Stimulated activated CD4-positive, alpha-beta T cell treated with anti-CD3 and anti-CD28 coated beads, Interleukin-2, amount 100 ng/mL, for 24 hours (primary cell): Measurements from ENCODE around the gene CUEDC2.

ENCODE experiments used
- DNase-seq, 2 donors: peaks; one replicate each; pipeline ENCODE4 v3.0.0-alpha.2; 2020

CUEDC2 gene

DNA sequence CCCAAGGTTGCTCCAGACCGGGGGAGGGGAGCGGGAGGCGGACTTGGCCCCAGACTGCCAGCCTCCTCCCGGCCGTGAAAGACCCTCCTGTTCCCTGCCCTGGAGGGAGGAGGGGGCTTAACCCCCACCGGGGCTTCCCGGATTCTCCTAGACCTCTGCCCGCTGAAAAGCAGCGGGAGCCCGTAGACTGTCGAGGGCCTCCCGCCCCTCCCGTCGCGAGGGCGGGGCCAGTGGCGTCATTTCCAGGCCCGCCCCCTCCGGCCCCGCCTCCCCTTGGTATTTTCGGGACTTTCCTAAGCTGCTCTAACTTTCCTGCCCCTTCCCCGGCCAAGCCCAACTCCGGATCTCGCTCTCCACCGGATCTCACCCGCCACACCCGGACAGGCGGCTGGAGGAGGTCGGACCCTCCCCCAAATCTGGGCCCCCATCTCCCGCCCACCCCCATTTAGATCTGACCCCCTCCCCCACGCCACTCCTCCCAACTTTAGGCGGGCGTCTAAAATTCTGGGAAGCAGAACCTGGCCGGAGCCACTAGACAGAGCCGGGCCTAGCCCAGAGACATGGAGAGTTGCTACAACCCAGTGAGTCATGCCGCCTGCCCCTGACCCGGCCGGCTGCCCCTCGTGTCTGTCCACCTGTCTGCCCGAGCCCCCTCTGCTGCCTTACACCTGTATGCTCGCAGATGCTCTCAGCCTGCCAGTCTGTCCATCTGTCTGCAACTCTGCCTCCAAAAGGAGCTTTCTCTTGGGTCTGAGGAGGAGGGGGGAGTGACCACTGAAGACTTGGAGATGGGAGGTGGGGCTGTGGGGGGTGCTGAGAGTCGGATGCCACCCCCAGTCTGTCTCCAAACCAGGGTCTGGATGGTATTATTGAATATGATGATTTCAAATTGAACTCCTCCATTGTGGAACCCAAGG is 36.7 kb downstream of the CUEDC2 start, which contains the start of gene NFKB2:
Gene NFKB2, plus strand, starts transcription at position 306 of the 917 bp plus-strand sequence. Its CDS starts 255 bp downstream, at position 561.
- peak; percentile 92 to 94 for DNase-seq

DNA sequence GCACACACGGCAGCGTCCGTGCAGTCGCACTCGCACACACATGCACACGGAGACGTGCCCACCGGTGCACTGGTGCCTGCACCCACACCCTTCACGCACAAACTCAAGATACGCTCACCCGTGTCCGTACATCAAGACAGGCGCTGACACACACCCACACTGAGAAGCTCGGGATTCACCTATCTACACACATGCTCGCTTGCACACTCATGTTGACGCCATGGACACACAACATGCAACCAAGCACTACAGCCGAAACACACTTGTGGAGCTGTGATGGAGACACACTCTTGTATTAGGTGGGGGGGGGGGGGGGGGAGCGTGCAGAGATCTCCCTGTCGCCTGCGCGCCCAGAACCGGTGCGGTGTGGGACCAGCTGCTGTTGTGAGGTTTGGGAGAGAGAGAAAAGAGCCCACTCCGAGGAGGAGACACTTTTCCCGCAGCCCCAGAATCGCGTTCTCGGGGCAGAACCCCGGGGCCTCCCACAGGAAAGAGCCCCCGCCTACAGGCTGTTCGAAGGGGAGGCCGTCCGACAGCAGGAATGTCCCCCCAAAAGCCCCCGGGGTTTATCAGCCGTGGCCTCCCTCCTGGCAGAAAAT is 37.5 kb downstream of the CUEDC2 start:
- DNase-seq, result peak; percentile 61 to 69

- peak; percentile 98 to 99 for DNase-seq
These were observed 38.1 kb downstream of the CUEDC2 start for GRCh38 chr10:102394079-102394800.

DNA sequence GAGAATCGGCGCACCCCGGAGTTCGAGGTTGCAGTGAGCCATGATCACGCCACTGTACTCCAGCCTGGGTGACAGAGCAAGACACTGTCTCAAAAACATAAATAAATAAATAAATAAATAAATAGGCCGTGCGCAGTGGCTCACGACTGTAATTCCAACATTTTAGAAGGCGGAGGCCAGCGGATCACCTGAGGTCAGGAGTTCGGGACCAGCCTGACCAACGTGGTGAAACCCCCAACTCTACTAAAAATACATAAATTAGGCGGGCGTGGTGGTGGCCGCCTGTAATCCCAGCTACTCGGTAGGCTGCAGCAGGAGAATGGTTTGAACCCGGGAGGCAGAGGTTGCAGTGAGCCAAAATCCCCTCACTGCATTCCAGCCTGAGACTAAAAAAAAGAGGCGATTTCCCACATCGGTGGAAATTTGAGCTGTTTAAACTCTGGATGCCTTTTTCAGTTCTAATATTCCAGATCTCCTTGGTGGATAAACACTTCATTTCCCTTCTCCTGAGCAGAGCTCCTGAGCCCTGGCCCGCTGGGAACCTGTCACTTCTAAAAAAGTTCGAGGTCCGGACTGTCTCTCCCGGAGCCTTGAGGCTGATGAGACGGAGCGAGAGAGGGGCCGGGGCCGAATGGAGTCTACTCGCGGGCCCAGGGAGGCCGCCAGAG is 38.8 kb downstream of the CUEDC2 start:
- no peak for DNase-seq

- no peak for DNase-seq
These were observed 40.1 kb downstream of the CUEDC2 start for GRCh38 chr10:102392306-102392705.

DNA sequence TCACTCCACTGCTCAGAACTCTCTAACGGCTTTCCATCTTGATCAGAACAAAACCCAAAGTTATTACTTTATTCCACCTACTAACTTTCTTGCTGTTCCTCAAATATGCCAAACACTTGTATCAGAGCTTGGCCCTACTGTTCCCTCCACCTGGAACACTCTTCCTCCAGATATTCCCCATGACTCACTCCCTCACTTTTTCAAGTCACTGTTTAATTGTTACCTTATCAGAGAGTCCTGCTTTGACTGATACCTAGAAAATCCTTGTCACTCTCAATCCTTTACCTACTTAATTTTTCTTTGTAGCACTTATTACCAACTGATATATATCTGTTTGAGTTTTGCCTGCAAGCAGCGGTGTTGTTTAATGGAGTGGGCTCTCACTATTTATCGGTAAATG is 42.5 kb downstream of the CUEDC2 start:
- DNase-seq, result no peak

DNA sequence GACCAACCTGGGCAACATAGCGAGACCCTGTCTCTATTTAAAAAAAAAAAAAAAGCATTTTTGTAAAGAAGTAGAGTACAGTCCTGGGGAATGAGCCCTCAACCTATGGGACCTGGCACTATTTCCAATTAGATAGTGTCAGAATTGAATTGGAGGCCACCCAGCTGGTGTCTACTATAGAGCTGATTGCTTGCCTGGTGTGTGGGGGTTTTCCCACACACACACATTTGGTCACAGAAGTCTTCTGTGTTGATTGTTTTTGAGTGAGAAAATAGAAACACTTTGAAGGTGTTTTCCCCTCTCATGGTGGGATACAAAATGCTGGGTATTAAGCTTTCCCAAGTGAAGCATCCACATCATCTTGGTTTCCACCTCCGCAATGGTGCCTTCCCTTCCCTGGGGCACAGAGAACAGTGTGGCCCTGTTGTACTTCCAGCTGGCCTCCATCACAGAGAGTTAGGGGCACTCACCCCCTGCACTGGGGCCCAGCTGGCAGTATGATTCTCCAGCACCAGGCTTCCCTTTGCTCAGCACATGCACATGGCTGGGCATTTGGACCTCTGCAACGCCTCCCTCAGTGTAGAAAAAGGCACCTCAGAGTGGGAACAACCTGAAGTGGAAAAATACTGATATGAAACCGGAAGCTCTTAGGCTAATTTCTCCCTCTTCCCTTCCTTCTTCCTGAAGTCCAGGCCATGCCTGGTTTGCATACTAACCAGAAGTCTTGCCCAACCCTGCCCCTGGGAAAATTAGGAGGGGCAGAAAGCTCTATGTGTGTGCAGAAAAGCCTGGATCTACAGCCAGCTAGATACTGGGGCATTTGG is 47.6 kb downstream of the CUEDC2 start:
- DNase-seq, result no peak

DNA sequence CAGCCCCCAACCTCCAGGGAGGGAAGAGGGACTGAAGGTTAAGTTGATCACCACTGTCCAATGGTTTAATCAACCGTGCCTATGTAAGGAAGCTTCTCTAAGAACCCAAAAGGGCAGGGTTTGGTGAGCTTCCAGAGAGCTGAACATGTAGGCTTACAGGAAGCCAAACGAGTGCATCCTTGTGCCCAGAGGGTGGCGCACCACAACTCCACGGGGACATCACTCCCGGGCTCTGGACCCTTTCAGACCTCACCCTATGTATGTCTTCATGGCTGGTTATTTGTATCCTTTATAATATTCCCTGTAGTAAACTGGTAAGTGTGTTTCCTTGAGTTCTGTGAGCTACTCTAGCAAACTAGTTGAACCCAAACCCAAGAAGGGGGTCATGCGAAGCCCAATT is 48.3 kb downstream of the CUEDC2 start:
- DNase-seq, result peak in 1 of 2 donors; percentile 11

GRCh38 chr10:102382871-102383270 is 49.5 kb downstream of the CUEDC2 start:
- DNase-seq, result no peak

DNA sequence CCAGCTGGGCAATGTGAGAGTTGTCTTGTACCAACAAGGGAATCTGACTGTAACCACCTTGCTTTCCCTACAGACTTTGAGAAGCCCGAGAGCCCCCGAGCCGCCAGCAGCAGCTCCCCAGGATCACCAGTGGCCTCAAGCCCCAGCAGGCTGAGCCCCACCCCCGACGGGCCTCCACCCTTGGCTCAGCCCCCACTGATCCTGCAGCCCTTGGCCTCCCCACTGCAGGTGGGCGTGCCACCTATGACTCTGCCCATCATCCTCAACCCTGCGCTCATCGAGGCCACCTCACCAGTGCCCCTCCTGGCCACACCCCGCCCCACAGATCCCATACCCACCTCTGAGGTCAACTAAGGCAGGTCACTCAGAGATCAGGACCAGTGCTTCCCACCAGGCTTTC is 50.4 kb downstream of the CUEDC2 start:
- no peak for DNase-seq

GRCh38 chr10:102379383-102379782 is 53.0 kb downstream of the CUEDC2 start:
- no peak for DNase-seq

DNA sequence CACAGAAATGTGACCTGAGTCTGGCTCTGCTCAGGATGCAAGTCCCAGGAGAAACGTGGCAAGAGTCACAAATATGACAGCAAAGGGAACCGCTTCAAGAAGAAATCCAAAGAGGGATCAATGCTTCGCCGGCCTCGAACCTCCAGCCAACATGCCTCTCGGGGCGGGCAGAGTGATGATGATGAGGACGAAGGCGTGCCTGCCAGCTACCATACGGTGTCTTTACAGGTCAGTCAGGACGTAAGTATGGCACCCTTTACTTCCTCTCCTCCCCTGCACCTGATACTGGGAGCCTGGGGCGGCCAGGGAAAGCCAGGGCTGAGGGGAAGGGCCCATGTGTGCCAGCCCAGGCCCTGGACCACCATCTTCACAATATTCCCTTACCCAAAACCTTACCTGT is 55.5 kb downstream of the CUEDC2 start:
- no peak for DNase-seq

DNA sequence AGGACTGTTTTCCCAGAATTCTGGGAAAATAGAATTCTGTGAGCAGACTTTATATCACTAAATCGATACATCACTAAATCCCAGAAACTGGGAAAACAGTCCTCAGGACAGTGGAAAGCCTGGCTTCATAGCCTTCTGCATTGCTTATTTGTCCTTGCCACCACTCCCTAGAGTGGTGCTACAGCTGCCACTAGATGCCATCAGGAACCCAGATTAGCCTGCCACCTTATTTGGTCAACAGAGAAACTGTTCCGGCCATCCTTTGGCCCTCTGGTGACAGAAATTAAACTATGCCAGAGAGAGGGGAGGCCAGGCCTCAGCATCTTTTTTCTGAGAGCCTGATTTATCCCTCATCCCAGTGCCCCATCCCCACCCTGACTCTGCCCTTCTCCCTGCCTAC is 56.5 kb downstream of the CUEDC2 start:
- DNase-seq, result no peak

- no peak for DNase-seq
These were observed 57.1 kb downstream of the CUEDC2 start for GRCh38 chr10:102375250-102375649.
